Suppressor macrophage (primary cell): Measurements from ENCODE around the gene SPNS3.

ENCODE experiments used
- DNase-seq, 4 experiments: peaks; one replicate each; pipeline ENCODE4 v3.0.0-alpha.2; 2020 to 2022

Gene SPNS3

GRCh38 chr17:4472286-4472685 lies 38.5 kb downstream of the SPNS3 start:
- no peak for DNase-seq

DNA sequence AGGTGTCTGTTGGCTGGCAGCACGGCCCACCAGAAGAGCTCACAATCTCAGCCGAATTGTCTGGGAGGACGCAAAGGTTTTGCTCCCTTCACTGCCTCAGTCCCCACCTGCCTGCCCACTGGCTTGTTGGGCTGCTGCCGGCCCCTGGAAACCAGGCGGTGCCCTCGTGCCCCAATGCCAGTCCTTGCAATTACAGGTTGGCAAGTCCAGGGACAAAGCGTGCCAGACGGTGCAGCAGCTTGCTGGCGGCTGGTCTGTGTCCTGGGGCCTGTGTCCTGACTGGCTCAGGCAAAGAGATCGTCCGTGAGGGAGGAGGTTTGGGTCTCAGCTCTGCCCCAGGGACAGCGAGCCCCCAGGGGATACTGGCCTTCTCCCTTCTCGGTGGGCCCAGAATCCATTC lies 40.4 kb downstream of the SPNS3 start:
- no peak for DNase-seq

DNA sequence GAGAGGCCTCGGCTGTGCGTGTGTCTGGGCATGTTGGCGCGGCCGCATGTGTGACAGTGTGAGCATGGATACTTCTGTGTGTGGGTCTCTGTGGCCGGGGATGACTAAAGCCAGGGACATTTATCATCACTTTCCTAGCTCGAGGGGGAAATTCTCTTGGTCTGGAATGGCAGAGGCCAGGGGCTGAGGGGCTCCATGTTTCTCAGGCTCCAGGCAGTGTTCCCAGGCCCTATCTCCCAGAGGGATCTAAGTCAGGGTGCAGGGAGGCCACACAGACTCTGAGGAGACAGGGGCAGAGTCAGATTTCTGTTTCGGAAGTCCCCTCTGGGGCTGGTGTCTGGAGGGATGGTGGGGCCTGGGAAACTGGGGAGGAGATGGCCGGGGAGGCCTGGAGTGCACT lies 41.3 kb downstream of the SPNS3 start:
- DNase-seq = no peak

- DNase-seq = no peak
These were observed 41.7 kb downstream of the SPNS3 start for GRCh38 chr17:4475463-4475862.

DNA sequence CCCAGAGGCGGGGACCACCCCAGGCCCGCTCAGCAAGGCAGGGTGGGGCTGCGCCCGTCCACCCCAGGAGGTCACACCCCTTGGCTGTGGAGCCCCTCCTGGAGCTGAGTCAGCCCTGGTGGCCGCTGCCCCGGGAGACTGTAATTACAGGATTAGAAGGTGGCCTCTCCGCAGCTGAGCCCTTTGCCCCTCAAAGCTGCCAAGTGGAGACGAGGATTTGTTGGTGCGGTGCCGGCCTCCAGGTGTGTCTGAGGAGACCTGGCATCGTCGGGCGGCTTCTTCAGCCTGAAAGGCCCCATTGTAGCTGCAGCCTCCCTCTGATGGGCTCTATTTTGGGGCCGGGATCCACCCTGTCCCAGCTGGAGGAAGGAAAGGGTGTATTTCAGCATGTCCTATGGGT lies 42.3 kb downstream of the SPNS3 start:
- no peak for DNase-seq

DNA sequence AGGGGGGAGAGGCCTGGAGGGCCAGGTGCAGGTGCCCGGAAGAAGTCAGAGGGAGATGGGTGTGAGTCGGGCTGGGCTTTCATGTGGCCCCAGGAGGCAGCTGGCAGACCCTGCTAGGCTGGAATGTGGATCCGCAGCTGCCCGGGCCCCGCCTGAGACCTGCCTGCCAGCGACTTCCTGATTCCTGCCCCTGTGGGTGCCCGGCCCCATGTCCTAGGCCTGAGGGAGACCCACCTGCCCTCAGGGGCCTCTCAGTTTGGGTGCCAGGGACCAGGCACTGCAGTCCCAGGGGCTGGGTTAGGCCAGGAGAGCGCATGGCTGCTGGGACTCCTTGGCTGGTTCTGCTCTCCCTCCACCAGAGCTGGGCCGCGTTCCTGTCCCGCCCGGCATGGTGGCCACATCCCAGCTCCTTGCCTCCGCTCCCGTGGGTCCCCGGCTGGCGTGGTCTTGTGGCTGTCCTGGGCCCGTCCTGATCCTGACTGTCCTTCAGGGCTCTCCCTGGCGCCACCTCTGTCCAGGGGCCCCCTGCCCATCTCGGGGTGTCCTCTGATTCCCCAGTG lies 42.9 kb downstream of the SPNS3 start:
- DNase-seq = no peak

DNA sequence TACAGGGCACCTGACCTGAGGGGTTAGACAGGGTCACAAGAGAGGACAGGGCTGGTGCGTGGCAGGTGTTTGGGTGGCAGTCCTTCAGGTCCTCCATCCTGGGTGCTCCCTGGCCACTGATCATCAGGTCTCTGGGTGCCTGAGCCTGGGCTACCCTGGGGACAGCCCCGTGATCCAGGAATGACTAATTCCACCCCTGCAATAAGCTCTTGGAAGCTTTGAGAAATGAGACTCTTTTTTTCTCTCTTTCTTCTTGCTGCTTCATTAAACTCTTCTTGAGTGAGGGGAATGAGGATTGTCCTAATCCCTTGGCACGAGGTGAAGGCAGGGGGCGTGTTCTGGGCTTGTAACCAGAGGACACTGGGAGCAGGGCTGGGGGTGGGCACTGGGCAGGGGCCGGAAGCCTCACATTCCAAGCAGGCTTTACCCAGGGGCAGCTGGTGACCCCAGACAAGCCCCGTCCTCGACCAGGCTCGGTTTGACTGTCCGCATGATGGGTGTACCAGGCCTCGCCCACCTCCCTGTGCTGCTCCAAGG lies 43.6 kb downstream of the SPNS3 start:
- DNase-seq = no peak

DNA sequence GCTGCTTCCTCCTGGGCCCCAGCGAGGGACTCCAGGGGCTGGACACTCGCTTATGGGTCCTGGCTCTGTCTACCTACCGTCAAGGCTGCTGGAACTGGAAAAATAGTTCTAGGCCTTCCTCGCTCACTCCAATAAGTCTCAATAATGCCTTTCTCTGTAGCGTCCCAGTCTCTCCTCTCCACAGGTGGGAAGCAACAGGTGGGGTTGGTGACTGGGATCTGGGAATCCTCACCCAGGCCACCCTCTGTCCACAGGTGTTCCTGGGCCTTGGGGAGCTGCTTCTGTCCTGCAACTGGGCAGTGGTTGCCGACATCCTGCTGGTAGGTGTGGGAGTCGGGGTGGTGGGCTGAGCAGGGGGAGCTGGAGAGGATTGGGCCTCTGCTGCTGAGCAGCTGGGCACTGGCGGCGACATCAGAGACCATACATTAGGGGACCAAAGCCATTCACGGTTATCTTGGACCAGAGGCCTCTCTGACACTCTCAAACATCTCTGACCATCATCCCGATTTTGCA lies 44.6 kb downstream of the SPNS3 start:
- DNase-seq = no peak

GRCh38 chr17:4479340-4479981 lies 45.7 kb downstream of the SPNS3 start:
- DNase-seq = no peak

- DNase-seq = no peak
These were observed 46.4 kb downstream of the SPNS3 start for GRCh38 chr17:4479982-4480751.

- peak; percentile 29 to 65 (median 51) for DNase-seq
These were observed 47.5 kb downstream of the SPNS3 start for GRCh38 chr17:4480929-4481898.

- no peak for DNase-seq
These were observed 48.7 kb downstream of the SPNS3 start for GRCh38 chr17:4482338-4483011.

DNA sequence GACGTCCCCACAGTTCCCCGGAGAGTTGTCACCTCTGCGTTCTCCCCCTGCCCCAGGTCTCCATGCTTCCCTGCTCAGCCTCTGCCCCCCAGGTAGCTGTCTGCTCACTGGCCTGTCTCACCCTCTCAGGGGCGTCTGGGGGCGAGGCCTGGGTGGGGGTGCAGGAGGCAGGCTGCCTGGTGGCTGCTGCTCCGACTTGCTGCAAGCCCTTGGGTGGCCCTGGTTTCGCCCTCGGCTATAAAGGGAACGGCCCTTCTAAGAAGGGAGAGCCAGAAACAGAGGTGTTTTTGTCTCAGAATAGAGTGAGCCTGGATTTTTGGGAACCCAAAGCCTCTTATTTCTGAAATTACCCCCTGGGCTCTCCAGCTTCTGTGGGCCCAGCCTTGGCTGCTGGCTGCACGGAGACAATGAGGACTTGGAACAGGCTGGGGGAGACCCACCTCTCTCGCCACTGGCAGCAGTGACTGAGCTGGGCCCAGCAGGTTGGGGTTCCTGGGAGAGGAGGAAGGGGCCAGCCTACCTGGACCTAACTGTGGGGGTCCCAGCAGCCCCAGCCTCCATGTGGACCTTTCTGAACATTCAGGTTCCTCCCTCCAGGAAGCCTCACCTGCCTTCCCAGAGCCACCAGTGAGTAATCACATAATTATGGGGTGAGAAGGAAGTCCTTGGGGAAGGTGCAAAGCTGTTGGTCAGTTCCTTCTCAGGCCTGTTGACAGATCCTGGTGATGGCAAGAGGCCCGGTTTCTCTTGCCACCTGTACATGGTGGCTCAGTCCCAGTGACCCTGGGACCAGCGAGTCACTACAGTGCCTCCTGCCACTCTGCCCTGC lies 49.5 kb downstream of the SPNS3 start:
- no peak for DNase-seq

DNA sequence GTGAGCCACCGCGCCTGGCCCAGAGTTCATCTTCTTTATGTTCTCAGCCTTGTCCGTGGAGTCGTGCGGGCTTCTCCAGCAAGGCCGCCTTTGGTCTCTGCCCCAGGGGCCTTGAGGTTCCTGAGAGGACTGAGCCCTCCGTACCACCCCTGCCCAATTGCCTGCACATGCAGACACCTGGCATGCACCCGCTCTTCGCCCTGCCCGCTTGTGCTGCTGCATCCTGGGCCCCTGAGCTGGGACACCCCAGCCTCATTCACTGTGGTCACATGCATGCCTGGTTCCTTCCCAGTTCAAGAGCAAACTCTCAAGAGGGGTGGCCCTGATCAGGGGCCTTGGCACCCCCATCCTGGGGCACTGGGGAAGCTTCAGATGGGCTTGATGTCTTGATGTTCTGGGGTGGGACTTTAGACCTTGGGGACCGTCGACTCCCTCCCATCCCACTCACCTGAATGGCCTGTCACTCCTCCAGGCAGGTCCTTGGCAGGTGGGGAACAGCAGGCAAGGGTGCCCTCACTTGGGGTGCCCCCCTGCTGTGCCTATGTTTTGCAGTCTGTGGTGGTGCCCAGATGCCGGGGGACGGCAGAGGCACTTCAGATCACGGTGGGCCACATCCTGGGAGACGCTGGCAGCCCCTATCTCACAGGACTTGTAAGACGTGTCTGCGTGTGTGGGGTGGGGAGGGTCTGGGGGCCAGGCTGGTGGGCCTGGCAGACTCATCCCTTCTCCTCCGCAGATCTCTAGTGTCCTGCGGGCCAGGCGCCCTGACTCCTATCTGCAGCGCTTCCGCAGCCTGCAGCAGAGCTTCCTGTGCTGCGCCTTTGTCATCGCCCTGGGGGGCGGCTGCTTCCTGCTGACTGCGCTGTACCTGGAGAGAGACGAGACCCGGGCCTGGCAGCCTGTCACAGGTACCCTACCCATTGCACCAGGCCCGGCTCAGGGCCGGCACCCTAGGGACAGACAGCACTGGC lies 52.2 kb downstream of the SPNS3 start:
- peak in 3 of 4 experiments; percentile 21 to 47 (median 47) for DNase-seq

DNA sequence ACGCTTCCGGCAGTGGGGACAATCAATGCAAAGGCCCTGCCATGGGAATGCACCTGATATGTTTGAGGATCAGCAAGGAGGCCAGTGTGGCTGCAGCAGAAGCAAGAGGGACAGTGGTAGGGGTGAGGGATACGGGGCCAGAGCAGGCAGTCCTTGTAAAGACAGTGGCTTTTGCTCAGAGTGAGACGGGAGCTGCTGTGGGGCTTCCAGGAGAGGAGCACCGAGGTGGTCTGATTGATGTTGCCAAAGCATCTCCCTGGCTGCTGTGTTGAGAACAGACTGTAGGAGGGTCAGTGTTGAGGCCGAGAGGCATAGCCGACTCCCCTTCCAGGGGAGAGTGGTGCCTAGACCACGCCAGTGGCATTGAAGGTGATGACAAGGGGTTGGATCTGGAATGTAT lies 53.6 kb downstream of the SPNS3 start:
- no peak for DNase-seq

- DNase-seq = peak in 2 of 4 experiments; percentile 30 to 37
These were observed 54.3 kb downstream of the SPNS3 start for GRCh38 chr17:4487820-4488716.

GRCh38 chr17:4488989-4489595 lies 55.4 kb downstream of the SPNS3 start:
- no peak for DNase-seq

DNA sequence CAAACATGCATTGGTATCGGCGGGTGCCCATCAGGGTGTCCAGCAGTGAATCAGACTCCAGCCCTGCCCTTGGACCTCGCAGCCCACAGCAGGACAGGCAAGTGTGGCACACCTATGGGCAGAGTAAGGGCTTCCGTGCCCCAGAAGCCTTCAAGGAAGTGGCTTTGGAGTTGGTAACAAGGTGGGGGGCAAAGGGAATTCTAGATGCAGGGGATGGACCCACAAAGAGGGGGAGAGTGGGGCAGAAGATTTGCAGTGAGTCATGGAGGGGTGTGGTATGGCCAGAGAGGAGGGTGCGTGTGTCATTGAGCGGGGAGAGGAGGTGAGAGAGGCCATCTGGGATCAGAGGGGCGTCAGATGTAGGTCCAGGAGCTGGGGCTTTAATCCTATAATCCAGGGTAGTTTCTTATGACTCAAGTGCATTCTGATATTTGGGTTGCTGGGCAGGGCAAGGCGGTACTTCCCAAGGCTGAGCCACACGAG lies 56.4 kb downstream of the SPNS3 start:
- DNase-seq = no peak
